CMK (cell line): ENCODE data around the gene FRS2.
A peak's percentile ranks its signal among the peaks of the same experiment; 100 is the strongest.
"Not testable (repeated sequence)": the region's sequence is repeated elsewhere in the genome, so short reads cannot be mapped to it uniquely, and the experiment has no call there.

Experiments
- DNase-seq: peaks from one replicate; pipeline ENCODE4 v3.0.0-alpha.2; 2010; ENCODE audit warnings: low read depth

FRS2 gene

GRCh38 chr12:69470189-69471075, at the start of gene FRS2:
FRS2 (plus strand) TSS chr12:69470388; CDS start chr12:69569031, 98,643 bp downstream.
- DNase-seq, result peak; percentile 57

- DNase-seq, result no peak
Measured at GRCh38 chr12:69421548-69421947, 48.6 kb upstream of the FRS2 start.

GRCh38 chr12:69423037-69423905, 46.9 kb upstream of the FRS2 start:
- DNase-seq, result no peak

GRCh38 chr12:69425417-69425816, 44.8 kb upstream of the FRS2 start:
- DNase-seq, result no peak

- no peak for DNase-seq
Measured at GRCh38 chr12:69428351-69429073, 41.7 kb upstream of the FRS2 start.

- no peak for DNase-seq
Measured at GRCh38 chr12:69430942-69431590, 39.1 kb upstream of the FRS2 start.

- no peak for DNase-seq
Measured at GRCh38 chr12:69431591-69432222, 38.5 kb upstream of the FRS2 start.

- no peak for DNase-seq
Measured at GRCh38 chr12:69433653-69434052, 36.5 kb upstream of the FRS2 start.

GRCh38 chr12:69435644-69436043, 34.5 kb upstream of the FRS2 start:
- DNase-seq, result no peak

GRCh38 chr12:69437073-69437472, 33.1 kb upstream of the FRS2 start:
- no peak for DNase-seq

- DNase-seq, result no peak
Measured at GRCh38 chr12:69438539-69438938, 31.6 kb upstream of the FRS2 start.

GRCh38 chr12:69440016-69440415, 30.2 kb upstream of the FRS2 start:
- DNase-seq, result no peak

GRCh38 chr12:69440886-69441285, 29.3 kb upstream of the FRS2 start:
- no peak for DNase-seq

- no peak for DNase-seq
Measured at GRCh38 chr12:69442894-69443293, 27.3 kb upstream of the FRS2 start.

GRCh38 chr12:69443916-69444315, 26.3 kb upstream of the FRS2 start:
- no peak for DNase-seq

GRCh38 chr12:69447892-69448291, 22.3 kb upstream of the FRS2 start:
- DNase-seq, result no peak

GRCh38 chr12:69452598-69453132, 17.5 kb upstream of the FRS2 start:
- DNase-seq, result not testable (repeated sequence)

GRCh38 chr12:69456239-69456638, 13.9 kb upstream of the FRS2 start:
- no peak for DNase-seq

GRCh38 chr12:69457433-69457832, 12.8 kb upstream of the FRS2 start:
- no peak for DNase-seq

- no peak for DNase-seq
Measured at GRCh38 chr12:69459477-69459876, 10.7 kb upstream of the FRS2 start.

- DNase-seq, result no peak
Measured at GRCh38 chr12:69464428-69464827, 5.8 kb upstream of the FRS2 start.
